NB4 (cell line): ENCODE data around the gene RHOT1.

ENCODE experiments used
- POLR2A ChIP-seq: IDR thresholded peaks from 2 replicates; pipeline ENCODE4 v1.6.1; 2011; ENCODE audit warnings: mild to moderate bottlenecking; ENCODE audit not compliant: insufficient read length; ENCODE audit errors: extremely low read depth
- TF ChIP-seq, protein P1 (sequence below): IDR thresholded peaks from one replicate; pipeline ENCODE4 v1.5.1; 2012; ENCODE audit warnings: low read depth, low read length

DNA sequence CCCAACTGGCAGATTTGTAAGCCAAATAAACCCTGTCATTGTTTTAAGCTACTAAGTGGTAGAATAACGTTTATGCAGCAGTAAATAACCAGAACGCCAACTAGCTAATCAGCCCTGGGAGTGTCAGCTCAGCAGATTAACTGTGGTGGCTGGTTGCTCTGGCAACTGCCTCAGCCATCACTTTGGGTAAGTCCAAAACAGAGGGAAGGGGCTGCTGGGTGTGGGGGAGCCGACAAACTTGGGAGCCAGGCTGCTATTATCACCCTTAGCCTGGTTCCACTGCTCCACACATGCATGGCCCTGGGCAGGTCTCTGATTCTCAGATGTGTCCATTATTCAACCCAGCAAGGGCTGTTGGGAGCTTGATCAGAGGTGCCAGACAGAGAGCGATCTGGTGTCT lies 22.2 kb upstream of the RHOT1 start:
- TF ChIP-seq, protein P1, sequence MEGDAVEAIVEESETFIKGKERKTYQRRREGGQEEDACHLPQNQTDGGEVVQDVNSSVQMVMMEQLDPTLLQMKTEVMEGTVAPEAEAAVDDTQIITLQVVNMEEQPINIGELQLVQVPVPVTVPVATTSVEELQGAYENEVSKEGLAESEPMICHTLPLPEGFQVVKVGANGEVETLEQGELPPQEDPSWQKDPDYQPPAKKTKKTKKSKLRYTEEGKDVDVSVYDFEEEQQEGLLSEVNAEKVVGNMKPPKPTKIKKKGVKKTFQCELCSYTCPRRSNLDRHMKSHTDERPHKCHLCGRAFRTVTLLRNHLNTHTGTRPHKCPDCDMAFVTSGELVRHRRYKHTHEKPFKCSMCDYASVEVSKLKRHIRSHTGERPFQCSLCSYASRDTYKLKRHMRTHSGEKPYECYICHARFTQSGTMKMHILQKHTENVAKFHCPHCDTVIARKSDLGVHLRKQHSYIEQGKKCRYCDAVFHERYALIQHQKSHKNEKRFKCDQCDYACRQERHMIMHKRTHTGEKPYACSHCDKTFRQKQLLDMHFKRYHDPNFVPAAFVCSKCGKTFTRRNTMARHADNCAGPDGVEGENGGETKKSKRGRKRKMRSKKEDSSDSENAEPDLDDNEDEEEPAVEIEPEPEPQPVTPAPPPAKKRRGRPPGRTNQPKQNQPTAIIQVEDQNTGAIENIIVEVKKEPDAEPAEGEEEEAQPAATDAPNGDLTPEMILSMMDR, result no peak
- no peak for TF ChIP-seq POLR2A
